ENCODE results near the gene HOXD9.

The HOXD9 gene

GRCh38 chr2:176147800-176148496 lies 25.4 kb downstream of the HOXD9 start:
- TF ChIP-seq CEBPB (IDR thresholded peaks at IDR 0.05) = no peak

GRCh38 chr2:176148751-176149421 lies 26.4 kb downstream of the HOXD9 start:
- TF ChIP-seq NFIC (IDR thresholded peaks at IDR 0.05) = no peak
- TF ChIP-seq ZBTB7A (IDR thresholded peaks at IDR 0.05; ENCODE audit: low read depth) = no peak
- no peak for TF ChIP-seq USF1 (IDR thresholded peaks at IDR 0.05)
- no peak for TF ChIP-seq EGR1 (IDR thresholded peaks at IDR 0.05)
- TF ChIP-seq TCF12 (IDR thresholded peaks at IDR 0.05; ENCODE audit: low read depth) = no peak

GRCh38 chr2:176149481-176149938 lies 27.0 kb downstream of the HOXD9 start:
- no peak for TF ChIP-seq TEAD4 (IDR thresholded peaks at IDR 0.05)
- no peak for TF ChIP-seq YY1 (IDR thresholded peaks at IDR 0.05; ENCODE audit: low read depth)
- TF ChIP-seq CEBPB (IDR thresholded peaks at IDR 0.05) = no peak
- TF ChIP-seq ZBTB7A (IDR thresholded peaks at IDR 0.05; ENCODE audit: low read depth) = no peak
- no peak for TF ChIP-seq RAD21 (IDR thresholded peaks at IDR 0.05; ENCODE audit: low read depth)
- TF ChIP-seq NFIC (IDR thresholded peaks at IDR 0.05) = no peak
- TF ChIP-seq TCF12 (IDR thresholded peaks at IDR 0.05; ENCODE audit: low read depth) = no peak
- TF ChIP-seq MAX (IDR thresholded peaks at IDR 0.05) = no peak
- no peak for TF ChIP-seq TAF1 (IDR thresholded peaks at IDR 0.05; ENCODE audit: low read depth)
- TF ChIP-seq EGR1 (IDR thresholded peaks at IDR 0.05) = no peak
- TF ChIP-seq USF1 (IDR thresholded peaks at IDR 0.05) = no peak
- TF ChIP-seq FOXM1 (IDR thresholded peaks at IDR 0.05; ENCODE audit: borderline replicate concordance, low read depth) = no peak
- TF ChIP-seq EP300 (IDR thresholded peaks at IDR 0.05; ENCODE audit: borderline replicate concordance) = no peak
- no peak for TF ChIP-seq REST (IDR thresholded peaks at IDR 0.05; ENCODE audit: low read depth)
- TF ChIP-seq CREB1 (IDR thresholded peaks at IDR 0.05; ENCODE audit: low read depth) = no peak

- TF ChIP-seq TCF12 (IDR thresholded peaks at IDR 0.05; ENCODE audit: low read depth) = no peak
- no peak for TF ChIP-seq EP300 (IDR thresholded peaks at IDR 0.05; ENCODE audit: borderline replicate concordance)
- TF ChIP-seq TAF1 (IDR thresholded peaks at IDR 0.05; ENCODE audit: low read depth) = no peak
- no peak for TF ChIP-seq REST (IDR thresholded peaks at IDR 0.05; ENCODE audit: low read depth)
- TF ChIP-seq ZBTB7A (IDR thresholded peaks at IDR 0.05; ENCODE audit: low read depth) = no peak
- no peak for TF ChIP-seq NFIC (IDR thresholded peaks at IDR 0.05)
- TF ChIP-seq YY1 (IDR thresholded peaks at IDR 0.05; ENCODE audit: low read depth) = no peak
- no peak for TF ChIP-seq EGR1 (IDR thresholded peaks at IDR 0.05)
- TF ChIP-seq USF1 (IDR thresholded peaks at IDR 0.05) = no peak
- no peak for TF ChIP-seq TEAD4 (IDR thresholded peaks at IDR 0.05)
- TF ChIP-seq CEBPB (IDR thresholded peaks at IDR 0.05) = no peak
- no peak for TF ChIP-seq CREB1 (IDR thresholded peaks at IDR 0.05; ENCODE audit: low read depth)
- no peak for TF ChIP-seq MAX (IDR thresholded peaks at IDR 0.05)
- TF ChIP-seq RAD21 (IDR thresholded peaks at IDR 0.05; ENCODE audit: low read depth) = no peak
- TF ChIP-seq FOXM1 (IDR thresholded peaks at IDR 0.05; ENCODE audit: borderline replicate concordance, low read depth) = no peak
These were observed 27.5 kb downstream of the HOXD9 start for GRCh38 chr2:176149939-176150583.

Data from Ishikawa (cell line).